ENCODE measurements around the gene TMEM40. TPM values are rescaled to one million over a fixed set of nuclear protein-coding genes. Genes with fewer than 3 reads are reported as not detected.

TMEM40 gene
- total and polyA plus RNA-seq, 2 donors (not counting 1 experiment from before 2014, with no cell fraction given), result 0.33 TPM; not detected in 1

DNA sequence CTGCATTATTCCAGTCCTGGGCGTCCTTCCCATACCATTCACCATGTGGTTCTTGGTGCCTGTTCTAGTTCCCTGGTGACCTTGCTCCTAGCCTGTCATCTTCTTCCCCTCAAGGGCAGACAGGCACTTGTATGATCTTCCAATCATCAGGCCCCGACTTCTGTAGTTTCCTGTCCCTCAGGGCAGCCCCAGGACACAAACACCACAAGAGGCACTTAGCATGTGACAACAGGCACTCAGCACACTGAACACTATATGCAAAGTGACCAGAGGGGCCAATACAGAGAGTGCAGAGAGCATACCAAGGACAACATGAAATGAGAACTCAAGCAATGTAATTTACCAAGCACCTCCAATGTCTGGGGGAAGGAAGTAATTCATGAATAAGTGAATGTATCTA is 17.9 kb downstream of the TMEM40 start:
- TF ChIP-seq EZH2 (IDR thresholded peaks at IDR 0.05; ENCODE audit: borderline replicate concordance, insufficient read depth, low read depth, low read length, poor library complexity, severe bottlenecking), result no peak
- Histone ChIP-seq H3K27ac (ENCODE audit: low read length in 2 of 2) (no peak overlapping the region), H3K9ac (ENCODE audit: low read length) (no peak overlapping the region), H3K27me3 (replicated peaks in 1 of 4; ENCODE audit: control extremely low read depth in 1 of 4, control insufficient read depth in 3 of 4, insufficient read depth in 4 of 4, low read length in 3 of 4) (peaks cover 0 to 13% (median 0%) of the 10 kb centered on the region in 4 experiments), H3K4me1 (ENCODE audit: control insufficient read depth in 2 of 2, insufficient read depth in 2 of 2, low read length in 2 of 2) (no peaks in the 10 kb centered on the region), H3K4me3 (ENCODE audit: control extremely low read depth in 1 of 5, extremely low read depth in 1 of 5, insufficient read depth in 1 of 5, low read depth in 2 of 5, low read length in 4 of 5) (no peak overlapping the region), H3K36me3 (replicated peaks in 1 of 2; ENCODE audit: control extremely low read depth in 1 of 2, control insufficient read depth in 1 of 2, extremely low read depth in 1 of 2, insufficient read depth in 2 of 2, low read length in 1 of 2) (no peaks in the 10 kb centered on the region), H3K79me2 (ENCODE audit: control insufficient read depth, insufficient read depth, low read length) (no peaks in the 10 kb centered on the region), H2AFZ (ENCODE audit: insufficient read depth, low read depth, low read length, poor library complexity, severe bottlenecking) (no peak overlapping the region), H3K9me3 (ENCODE audit: control extremely low read depth in 1 of 3, control insufficient read depth in 2 of 3, insufficient read depth in 1 of 3, low read length in 2 of 3) (no peaks in the 10 kb centered on the region), H4K20me1 (ENCODE audit: control insufficient read depth, insufficient read depth, low read length, poor library complexity, severe bottlenecking) (no peaks in the 10 kb centered on the region), H3K4me2 (replicated peaks; ENCODE audit: low read depth, low read length, poor library complexity, severe bottlenecking) (no peak overlapping the region)
- intact Hi-C loops (cut with micrococcal nuclease), result no loop called here
- Mint-ChIP-seq H3K9me3 (ENCODE audit: insufficient read depth) (no peaks in the 10 kb centered on the region), H3K4me3 (no peak overlapping the region), H3K27ac (no peak overlapping the region), H3K27me3 (peaks cover 16% of the 10 kb centered on the region), H3K4me1 (no peaks in the 10 kb centered on the region)
- DNase-seq (no peak), ATAC-seq (ENCODE audit: low read depth) (no peak)
- ChIA-PET POLR2A (no interaction called here), CTCF (no interaction called here)
- WGBS (ENCODE audit: insufficient coverage), result 55% methylated on average over 2 of the region's 2 CpGs

DNA sequence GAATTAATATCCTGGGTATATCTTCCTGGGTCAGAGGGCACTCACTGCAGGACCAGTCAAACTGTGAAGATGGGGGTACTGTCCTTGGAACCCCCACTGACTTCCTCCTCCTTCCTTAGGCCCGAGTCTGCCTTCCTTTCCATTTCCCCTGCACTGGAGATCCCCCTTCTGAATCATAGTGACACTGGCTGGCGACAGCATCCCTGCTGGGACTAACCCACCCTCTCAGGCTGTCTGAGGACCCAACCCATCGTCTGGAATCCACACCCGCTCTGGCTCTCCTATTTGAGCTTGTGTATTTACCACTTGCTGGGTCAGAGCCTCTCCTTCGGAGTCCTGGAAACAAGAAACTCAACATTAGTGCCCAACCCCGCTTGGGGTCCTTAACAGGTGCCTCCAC is 21.2 kb downstream of the TMEM40 start:
- ChIA-PET POLR2A (no interaction called here), CTCF (no interaction called here)
- intact Hi-C loops (cut with micrococcal nuclease), result no loop called here
- Mint-ChIP-seq H3K27ac (no peak overlapping the region), H3K9me3 (ENCODE audit: insufficient read depth) (no peaks in the 10 kb centered on the region), H3K4me1 (no peaks in the 10 kb centered on the region), H3K27me3 (peaks cover 18% of the 10 kb centered on the region), H3K4me3 (no peak overlapping the region)
- Histone ChIP-seq H3K27me3 (replicated peaks in 1 of 4; ENCODE audit: control extremely low read depth in 1 of 4, control insufficient read depth in 3 of 4, insufficient read depth in 4 of 4, low read length in 3 of 4) (peaks cover 0 to 10% (median under 1%) of the 10 kb centered on the region in 4 experiments), H3K79me2 (ENCODE audit: control insufficient read depth, insufficient read depth, low read length) (no peaks in the 10 kb centered on the region), H3K4me1 (ENCODE audit: control insufficient read depth in 2 of 2, insufficient read depth in 2 of 2, low read length in 2 of 2) (no peaks in the 10 kb centered on the region), H3K27ac (ENCODE audit: low read length in 2 of 2) (no peak overlapping the region), H3K4me2 (replicated peaks; ENCODE audit: low read depth, low read length, poor library complexity, severe bottlenecking) (no peak overlapping the region), H4K20me1 (ENCODE audit: control insufficient read depth, insufficient read depth, low read length, poor library complexity, severe bottlenecking) (no peaks in the 10 kb centered on the region), H3K36me3 (replicated peaks in 1 of 2; ENCODE audit: control extremely low read depth in 1 of 2, control insufficient read depth in 1 of 2, extremely low read depth in 1 of 2, insufficient read depth in 2 of 2, low read length in 1 of 2) (no peaks in the 10 kb centered on the region), H3K9me3 (ENCODE audit: control extremely low read depth in 1 of 3, control insufficient read depth in 2 of 3, insufficient read depth in 1 of 3, low read length in 2 of 3) (no peaks in the 10 kb centered on the region), H3K4me3 (ENCODE audit: control extremely low read depth in 1 of 5, extremely low read depth in 1 of 5, insufficient read depth in 1 of 5, low read depth in 2 of 5, low read length in 4 of 5) (no peak overlapping the region), H2AFZ (ENCODE audit: insufficient read depth, low read depth, low read length, poor library complexity, severe bottlenecking) (no peak overlapping the region), H3K9ac (ENCODE audit: low read length) (no peak overlapping the region)
- TF ChIP-seq, protein P1, sequence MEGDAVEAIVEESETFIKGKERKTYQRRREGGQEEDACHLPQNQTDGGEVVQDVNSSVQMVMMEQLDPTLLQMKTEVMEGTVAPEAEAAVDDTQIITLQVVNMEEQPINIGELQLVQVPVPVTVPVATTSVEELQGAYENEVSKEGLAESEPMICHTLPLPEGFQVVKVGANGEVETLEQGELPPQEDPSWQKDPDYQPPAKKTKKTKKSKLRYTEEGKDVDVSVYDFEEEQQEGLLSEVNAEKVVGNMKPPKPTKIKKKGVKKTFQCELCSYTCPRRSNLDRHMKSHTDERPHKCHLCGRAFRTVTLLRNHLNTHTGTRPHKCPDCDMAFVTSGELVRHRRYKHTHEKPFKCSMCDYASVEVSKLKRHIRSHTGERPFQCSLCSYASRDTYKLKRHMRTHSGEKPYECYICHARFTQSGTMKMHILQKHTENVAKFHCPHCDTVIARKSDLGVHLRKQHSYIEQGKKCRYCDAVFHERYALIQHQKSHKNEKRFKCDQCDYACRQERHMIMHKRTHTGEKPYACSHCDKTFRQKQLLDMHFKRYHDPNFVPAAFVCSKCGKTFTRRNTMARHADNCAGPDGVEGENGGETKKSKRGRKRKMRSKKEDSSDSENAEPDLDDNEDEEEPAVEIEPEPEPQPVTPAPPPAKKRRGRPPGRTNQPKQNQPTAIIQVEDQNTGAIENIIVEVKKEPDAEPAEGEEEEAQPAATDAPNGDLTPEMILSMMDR (IDR thresholded peaks at IDR 0.05), result no peak
- TF ChIP-seq EZH2 (IDR thresholded peaks at IDR 0.05; ENCODE audit: borderline replicate concordance, insufficient read depth, low read depth, low read length, poor library complexity, severe bottlenecking), result no peak
- DNase-seq, result no peak
- WGBS (ENCODE audit: insufficient coverage), result 76% methylated on average over 6 of the region's 6 CpGs
- ATAC-seq (ENCODE audit: low read depth), result no peak

Measured in B cell (primary cell).